Panc1 (cell line): ENCODE data around the gene PHF19.

Source experiments
- POLR2AphosphoS5 ChIP-seq: IDR thresholded peaks from 2 replicates; pipeline ENCODE4 v1.6.1; 2012; ENCODE audit warnings: mild to moderate bottlenecking, low read depth, low read length, moderate library complexity
- SIN3A ChIP-seq: IDR thresholded peaks from 2 replicates; pipeline ENCODE4 v1.6.1; 2012; ENCODE audit warnings: low read depth, mild to moderate bottlenecking, low read length, moderate library complexity, borderline replicate concordance; ENCODE audit not compliant: insufficient read depth
- TCF7L2 ChIP-seq: IDR thresholded peaks from 2 replicates; pipeline ENCODE4 v1.6.1; 2011; ENCODE audit warnings: mild to moderate bottlenecking, low read depth, low read length, inconsistent platforms
- TF ChIP-seq, protein P1 (sequence below): fragments of 450-650 bp; IDR thresholded peaks from 2 replicates; pipeline ENCODE4 v1.5.1; 2017; ENCODE audit warnings: mild to moderate bottlenecking
- TF ChIP-seq, protein P2 (sequence below), 2 experiments: IDR thresholded peaks; 2 replicates each; pipeline ENCODE4 v1.6.1; 2011 to 2012; ENCODE audit warnings: low read depth in 2 of 2, control low read depth in 1 of 2, low read length in 1 of 2, mild to moderate bottlenecking in 1 of 2, moderate library complexity in 1 of 2; ENCODE audit not compliant: insufficient read depth in 1 of 2

DNA sequence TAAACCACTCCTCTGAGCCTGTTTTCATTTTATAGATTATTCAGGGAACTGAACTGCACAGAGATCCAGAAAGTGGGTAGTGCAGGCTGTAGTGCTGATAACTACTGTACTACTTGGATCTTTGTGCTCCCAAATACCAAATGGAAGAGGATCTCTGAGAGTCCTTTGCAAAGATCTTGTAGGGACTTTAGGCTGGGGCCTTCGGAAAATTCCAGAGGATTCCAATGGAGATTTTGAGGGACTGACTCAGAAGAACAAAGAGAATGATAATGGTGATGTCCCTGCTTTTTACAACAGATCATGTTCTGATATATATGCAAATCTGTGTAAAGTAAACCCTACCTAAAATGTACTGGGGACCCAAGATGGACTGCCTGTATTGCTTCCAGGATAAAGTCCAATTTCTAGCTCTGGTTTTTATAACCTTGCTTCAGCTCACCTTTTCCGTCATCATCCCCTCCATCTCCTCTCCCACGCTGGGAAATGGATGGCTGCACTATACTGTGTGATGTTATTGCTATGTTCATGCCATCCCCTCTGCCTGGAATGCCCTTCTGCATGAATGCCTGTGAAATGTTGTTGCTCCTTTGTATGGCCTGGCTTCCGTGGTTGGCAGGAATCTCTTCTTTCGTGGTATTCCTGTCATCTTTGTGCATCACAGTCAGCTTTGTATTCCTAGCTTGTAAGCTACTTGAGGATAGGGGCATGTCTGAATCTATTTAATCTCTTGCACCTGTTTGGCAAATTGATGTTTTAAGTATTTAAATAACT is 24.6 kb downstream of the PHF19 start:
- TF ChIP-seq, protein P1, sequence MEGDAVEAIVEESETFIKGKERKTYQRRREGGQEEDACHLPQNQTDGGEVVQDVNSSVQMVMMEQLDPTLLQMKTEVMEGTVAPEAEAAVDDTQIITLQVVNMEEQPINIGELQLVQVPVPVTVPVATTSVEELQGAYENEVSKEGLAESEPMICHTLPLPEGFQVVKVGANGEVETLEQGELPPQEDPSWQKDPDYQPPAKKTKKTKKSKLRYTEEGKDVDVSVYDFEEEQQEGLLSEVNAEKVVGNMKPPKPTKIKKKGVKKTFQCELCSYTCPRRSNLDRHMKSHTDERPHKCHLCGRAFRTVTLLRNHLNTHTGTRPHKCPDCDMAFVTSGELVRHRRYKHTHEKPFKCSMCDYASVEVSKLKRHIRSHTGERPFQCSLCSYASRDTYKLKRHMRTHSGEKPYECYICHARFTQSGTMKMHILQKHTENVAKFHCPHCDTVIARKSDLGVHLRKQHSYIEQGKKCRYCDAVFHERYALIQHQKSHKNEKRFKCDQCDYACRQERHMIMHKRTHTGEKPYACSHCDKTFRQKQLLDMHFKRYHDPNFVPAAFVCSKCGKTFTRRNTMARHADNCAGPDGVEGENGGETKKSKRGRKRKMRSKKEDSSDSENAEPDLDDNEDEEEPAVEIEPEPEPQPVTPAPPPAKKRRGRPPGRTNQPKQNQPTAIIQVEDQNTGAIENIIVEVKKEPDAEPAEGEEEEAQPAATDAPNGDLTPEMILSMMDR = no peak
- TF ChIP-seq POLR2AphosphoS5 (no peak), TCF7L2 (no peak), SIN3A (no peak)
- TF ChIP-seq, protein P2, sequence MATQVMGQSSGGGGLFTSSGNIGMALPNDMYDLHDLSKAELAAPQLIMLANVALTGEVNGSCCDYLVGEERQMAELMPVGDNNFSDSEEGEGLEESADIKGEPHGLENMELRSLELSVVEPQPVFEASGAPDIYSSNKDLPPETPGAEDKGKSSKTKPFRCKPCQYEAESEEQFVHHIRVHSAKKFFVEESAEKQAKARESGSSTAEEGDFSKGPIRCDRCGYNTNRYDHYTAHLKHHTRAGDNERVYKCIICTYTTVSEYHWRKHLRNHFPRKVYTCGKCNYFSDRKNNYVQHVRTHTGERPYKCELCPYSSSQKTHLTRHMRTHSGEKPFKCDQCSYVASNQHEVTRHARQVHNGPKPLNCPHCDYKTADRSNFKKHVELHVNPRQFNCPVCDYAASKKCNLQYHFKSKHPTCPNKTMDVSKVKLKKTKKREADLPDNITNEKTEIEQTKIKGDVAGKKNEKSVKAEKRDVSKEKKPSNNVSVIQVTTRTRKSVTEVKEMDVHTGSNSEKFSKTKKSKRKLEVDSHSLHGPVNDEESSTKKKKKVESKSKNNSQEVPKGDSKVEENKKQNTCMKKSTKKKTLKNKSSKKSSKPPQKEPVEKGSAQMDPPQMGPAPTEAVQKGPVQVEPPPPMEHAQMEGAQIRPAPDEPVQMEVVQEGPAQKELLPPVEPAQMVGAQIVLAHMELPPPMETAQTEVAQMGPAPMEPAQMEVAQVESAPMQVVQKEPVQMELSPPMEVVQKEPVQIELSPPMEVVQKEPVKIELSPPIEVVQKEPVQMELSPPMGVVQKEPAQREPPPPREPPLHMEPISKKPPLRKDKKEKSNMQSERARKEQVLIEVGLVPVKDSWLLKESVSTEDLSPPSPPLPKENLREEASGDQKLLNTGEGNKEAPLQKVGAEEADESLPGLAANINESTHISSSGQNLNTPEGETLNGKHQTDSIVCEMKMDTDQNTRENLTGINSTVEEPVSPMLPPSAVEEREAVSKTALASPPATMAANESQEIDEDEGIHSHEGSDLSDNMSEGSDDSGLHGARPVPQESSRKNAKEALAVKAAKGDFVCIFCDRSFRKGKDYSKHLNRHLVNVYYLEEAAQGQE (IDR thresholded peaks at IDR 0.05; ENCODE audit: insufficient read depth in 1 of 2, low read depth in 2 of 2, low read length in 1 of 2) = no peak
